AG09319 (cell line): ENCODE results near the gene GZMH.
"Not testable (repeated sequence)": the region's sequence is repeated elsewhere in the genome, so short reads cannot be mapped to it uniquely, and the experiment has no call there.

Experiments
- DNase-seq: peaks from one replicate; pipeline ENCODE4 v3.0.0-alpha.2; 2010; ENCODE audit warnings: low read depth; ENCODE audit errors: extremely low read depth
- TF ChIP-seq, protein P1 (sequence below): IDR thresholded peaks from 2 replicates; pipeline ENCODE4 v1.5.1; 2011; ENCODE audit warnings: low read depth, mild to moderate bottlenecking, inconsistent platforms, low read length, moderate library complexity

GZMH gene

DNA sequence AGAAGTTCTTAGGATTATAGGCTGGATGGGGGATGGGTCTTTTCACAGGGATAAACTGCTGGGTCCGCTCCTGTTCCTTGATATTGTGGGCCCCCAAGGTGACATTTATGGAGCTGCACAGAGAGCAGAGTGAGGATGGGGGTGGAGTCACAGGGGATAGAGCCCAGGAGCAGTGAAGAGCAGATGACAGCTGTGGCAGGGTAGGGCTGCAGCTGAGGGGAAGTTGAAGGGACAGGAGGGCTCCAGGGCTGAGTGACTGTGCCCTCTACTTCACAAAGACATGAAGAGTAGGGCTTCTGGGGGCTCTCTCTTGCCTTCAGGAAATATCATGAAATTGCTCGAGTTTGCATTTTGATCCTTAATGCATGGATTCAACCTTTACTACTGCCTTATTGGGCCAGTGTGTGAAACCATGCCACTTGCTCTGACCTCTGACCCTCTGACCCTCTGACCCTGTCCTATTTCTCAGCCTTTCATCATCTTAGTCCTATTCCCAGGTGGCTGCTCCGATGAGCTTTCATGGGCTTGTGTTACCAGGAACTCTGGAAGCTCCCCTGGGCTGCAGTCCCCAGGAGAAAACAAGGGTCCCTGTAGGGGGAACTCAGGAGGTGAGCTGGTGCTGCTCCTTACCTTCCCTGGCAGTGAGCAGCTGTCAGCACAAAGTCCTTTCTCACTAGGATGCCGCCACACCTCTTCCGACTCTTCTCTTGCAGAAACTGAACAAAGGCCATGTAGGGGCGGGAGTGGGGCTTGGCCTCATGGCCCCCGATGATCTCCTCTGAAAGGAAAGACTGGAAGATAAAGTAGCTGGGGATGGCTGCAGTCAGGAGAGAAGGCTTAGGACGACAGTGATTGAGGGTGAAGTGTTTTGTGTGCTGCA lies 1.6 kb downstream of the GZMH start:
- TF ChIP-seq, protein P1, sequence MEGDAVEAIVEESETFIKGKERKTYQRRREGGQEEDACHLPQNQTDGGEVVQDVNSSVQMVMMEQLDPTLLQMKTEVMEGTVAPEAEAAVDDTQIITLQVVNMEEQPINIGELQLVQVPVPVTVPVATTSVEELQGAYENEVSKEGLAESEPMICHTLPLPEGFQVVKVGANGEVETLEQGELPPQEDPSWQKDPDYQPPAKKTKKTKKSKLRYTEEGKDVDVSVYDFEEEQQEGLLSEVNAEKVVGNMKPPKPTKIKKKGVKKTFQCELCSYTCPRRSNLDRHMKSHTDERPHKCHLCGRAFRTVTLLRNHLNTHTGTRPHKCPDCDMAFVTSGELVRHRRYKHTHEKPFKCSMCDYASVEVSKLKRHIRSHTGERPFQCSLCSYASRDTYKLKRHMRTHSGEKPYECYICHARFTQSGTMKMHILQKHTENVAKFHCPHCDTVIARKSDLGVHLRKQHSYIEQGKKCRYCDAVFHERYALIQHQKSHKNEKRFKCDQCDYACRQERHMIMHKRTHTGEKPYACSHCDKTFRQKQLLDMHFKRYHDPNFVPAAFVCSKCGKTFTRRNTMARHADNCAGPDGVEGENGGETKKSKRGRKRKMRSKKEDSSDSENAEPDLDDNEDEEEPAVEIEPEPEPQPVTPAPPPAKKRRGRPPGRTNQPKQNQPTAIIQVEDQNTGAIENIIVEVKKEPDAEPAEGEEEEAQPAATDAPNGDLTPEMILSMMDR: no peak
- no peak for DNase-seq

DNA sequence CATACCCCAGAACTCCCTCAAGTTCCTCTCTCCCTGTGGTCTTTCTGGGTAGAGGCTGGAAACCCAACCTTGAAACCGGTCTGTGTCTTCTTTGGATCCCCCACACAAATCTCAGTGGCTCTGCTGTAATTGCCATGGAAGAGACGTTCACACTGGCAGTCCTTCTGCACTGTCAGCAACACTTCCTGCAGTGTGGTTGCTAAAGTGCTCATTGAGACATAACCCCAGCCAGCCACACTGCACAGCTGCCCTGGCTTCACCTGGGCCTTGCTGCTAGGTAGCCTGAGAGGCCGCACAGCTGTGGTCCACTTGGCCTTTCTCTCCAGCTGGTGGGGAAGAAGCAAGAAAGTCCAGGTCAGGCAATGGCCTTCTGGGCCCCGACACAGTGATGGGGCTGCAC lies 2.4 kb downstream of the GZMH start:
- TF ChIP-seq, protein P1: no peak
- DNase-seq: no peak

DNA sequence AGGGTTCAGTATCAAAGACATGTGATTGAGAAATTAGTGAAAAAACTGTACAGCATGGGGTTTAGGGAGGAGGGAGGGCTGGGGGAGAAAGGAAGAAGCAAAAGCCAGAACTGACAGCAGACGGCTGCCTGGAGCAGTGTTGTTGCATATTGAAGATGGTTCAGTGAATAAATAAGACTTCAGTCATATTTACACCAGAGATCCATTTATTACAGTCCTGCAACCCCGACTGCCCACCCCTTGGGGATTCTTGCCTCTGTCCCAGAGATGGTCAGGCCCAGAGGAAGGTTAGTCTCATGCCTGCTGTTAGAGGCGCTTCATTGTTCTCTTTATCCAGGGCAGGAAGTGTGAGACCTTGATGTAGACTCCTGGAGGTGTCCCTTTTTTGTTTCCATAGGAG lies 3.2 kb downstream of the GZMH start:
- TF ChIP-seq, protein P1: no peak
- DNase-seq: no peak

DNA sequence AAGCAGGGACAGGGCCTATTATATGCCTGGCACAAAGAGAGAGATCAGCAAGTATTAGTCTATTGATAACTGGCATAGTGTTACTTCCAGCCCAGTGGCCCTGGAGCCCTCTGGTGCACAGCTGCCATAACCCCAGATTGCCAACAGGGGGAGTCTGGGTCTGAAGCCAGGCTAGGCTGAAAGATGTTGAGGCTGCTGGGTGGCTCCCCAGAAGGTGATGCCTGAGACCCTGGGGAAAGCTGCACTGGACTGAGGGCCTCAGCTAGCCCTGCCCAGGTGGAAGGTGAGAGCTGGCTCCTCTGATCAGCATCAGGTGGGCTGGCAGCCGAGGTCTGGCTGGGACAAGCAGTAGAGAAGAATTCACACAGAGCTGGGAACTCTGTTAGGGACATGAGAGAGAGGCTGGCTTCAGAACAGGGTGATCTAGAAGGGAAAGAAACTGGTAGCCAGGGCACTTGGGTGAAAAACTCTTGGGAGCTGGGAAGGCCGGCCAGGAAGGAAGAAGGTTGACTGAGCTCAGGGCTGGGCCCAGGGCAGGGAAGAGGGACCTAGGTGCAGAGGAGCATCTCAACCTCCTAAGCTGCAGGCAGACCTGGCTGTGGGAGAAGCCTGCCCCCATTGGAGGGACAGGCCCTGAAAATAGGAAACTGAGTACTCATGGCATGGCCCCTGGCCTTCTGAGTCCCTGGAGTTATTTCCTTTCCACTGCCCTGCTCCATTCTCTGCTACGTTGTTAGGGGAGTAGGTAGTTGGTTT lies 3.9 kb downstream of the GZMH start:
- no peak for DNase-seq
- TF ChIP-seq, protein P1: peak; percentile 21

DNA sequence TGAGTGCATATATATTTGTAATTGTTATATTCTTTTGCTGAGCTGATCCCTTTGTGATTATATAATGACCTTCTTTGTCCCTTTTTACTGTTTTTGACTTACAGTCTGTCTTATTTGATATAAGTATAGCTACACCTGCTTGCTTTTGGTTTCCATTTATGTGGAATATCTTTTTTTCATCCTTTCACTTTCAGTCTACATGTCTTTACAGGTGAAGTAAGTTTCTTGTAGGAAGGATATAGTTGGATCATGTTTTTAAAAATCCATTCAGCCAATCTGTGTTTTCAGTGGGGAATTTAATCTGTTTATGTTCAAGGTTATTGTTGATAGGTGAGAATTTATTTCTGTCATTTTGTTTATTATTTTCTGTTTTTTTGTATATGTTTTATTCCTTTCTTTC lies 12.1 kb downstream of the GZMH start:
- TF ChIP-seq, protein P1: no peak
- DNase-seq: no peak

DNA sequence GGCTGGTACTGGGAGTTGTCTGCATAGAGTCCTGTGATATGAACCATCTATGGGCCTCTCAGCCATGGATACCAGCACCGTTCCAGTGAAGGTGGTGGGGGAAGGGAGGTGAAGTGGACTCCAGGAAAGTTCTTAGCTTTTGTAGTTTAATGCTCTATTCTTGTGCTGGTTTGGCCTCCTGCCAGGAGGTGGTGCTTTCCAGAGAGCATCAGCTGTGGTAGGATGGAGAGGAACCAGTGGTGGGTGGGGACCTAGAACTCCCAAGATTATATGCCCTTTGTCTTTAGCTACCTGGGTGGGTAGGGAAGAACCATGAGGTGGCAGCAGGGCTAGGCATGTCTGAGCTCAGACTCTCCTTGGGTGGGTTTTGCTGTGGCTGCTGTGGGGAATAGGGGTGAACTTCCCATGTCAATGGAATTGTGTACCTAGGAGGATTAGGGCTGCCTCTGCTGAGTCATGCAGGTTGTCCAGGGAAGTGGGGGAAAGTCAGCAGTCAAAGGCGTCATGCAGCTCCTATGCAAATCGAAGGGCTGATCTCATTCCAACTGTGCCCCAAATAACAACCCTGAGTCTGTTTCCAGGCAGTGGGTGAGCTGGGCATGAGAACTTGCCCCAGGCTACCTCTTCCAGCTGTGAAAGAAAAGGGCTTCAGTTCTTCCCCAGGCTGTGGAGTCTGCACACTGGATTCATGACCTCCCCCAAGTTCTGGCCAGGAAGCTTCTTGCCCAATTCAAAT lies 14.2 kb downstream of the GZMH start:
- no peak for DNase-seq
- TF ChIP-seq, protein P1: no peak

DNA sequence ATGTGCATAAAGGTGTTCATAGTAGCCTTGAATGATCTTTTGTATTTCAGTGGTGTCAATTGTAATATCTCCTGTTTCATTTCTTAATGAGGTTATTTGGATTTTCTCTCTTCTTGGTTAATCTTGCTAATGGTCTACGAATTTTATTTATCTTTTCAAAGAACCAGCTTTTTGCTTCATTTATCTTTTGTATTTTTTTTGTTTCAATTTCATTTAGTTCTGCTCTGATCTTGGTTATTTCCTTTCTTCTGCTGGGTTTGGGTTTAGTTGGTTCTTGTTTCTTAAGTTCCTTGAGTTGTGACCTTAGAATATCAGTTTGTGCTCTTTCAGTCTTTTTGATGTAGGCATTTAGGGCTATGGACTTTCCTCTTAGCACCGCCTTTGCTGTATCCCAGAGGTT lies 18.5 kb downstream of the GZMH start:
- DNase-seq: not testable (repeated sequence)

DNA sequence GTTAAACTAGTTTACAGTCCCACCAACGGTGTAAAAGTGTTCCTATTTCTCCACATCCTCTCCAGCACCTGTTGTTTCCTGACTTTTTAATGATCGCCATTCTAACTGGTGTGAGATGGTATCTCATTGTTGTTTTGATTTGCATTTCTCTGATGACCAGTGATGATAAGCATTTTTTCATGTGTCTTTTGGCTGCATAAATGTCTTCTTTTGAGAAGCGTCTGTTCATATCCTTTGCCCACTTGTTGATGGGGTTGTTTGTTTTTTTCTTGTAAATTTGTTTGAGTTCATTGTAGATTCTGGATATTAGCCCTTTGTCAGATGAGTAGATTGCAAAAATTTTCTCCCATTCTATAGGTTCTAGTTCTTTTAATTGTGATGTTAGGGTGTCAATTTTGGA lies 25.1 kb downstream of the GZMH start:
- DNase-seq: not testable (repeated sequence)
